Natural killer cell (primary cell): ENCODE results near the gene EFCAB6. TPM values are rescaled to one million over a fixed set of nuclear protein-coding genes. Genes with fewer than 3 reads are reported as not detected.

Experiments used
- ATAC-seq, 3 donors: fragments of 150-1000 bp in 2 of 3; fragments of 200-7000 bp in 1 of 3; cut with Tn5 transposase; 1 replicate in 1 of 3; 2 replicates in 2 of 3; pipeline ENCODE4 v1.10.0; 2021; ENCODE audit warnings: mild to moderate bottlenecking in 2 of 3, moderate library complexity in 2 of 3
- DNase-seq, 2 donors: peaks; one replicate each; pipeline versions ENCODE4 v3.0.0 to v3.0.0-alpha.2; 2013 to 2021; ENCODE audit warnings: mixed read lengths in 1 of 2
- H3K27ac ChIP-seq: one replicate; pipeline ENCODE4 v1.5.1; 2013; ENCODE audit warnings: mild to moderate bottlenecking, low read length
- H3K27me3 ChIP-seq: one replicate; pipeline ENCODE4 v1.6.1; 2013; ENCODE audit warnings: low read length; ENCODE audit not compliant: control insufficient read depth, insufficient read depth
- H3K36me3 ChIP-seq: one replicate; pipeline ENCODE4 v1.6.1; 2013; ENCODE audit warnings: low read length; ENCODE audit not compliant: control insufficient read depth, insufficient read depth
- H3K4me1 ChIP-seq: one replicate; pipeline ENCODE4 v1.6.1; 2013; ENCODE audit warnings: low read length; ENCODE audit not compliant: control insufficient read depth, insufficient read depth
- H3K4me3 ChIP-seq: one replicate; pipeline ENCODE4 v1.5.1; 2013; ENCODE audit warnings: low read length
- H3K9me3 ChIP-seq: one replicate; pipeline ENCODE4 v1.6.1; 2013; ENCODE audit warnings: low read length; ENCODE audit not compliant: control insufficient read depth, insufficient read depth
- H3K27ac Mint-ChIP-seq, 2 donors: one replicate each; pipeline ENCODE4 v1.8.0; 2022; ENCODE audit warnings: mild to moderate bottlenecking in 2 of 2, mixed read lengths in 2 of 2, moderate library complexity in 1 of 2
- H3K27me3 Mint-ChIP-seq, 2 donors: one replicate each; pipeline ENCODE4 v1.8.0; 2022; ENCODE audit warnings: low read depth in 2 of 2, mixed read lengths in 2 of 2
- H3K36me3 Mint-ChIP-seq: one replicate; pipeline ENCODE4 v1.8.0; 2022; ENCODE audit warnings: mixed read lengths
- H3K4me1 Mint-ChIP-seq, 2 donors: one replicate each; pipeline ENCODE4 v1.8.0; 2022; ENCODE audit warnings: mixed read lengths in 2 of 2
- H3K4me3 Mint-ChIP-seq: one replicate; pipeline ENCODE4 v1.8.0; 2022; ENCODE audit warnings: mild to moderate bottlenecking, moderate library complexity, mixed read lengths
- H3K9me3 Mint-ChIP-seq, 2 donors: one replicate each; pipeline ENCODE4 v1.8.0; 2022; ENCODE audit warnings: mixed read lengths in 2 of 2
- CTCF ChIP-seq: fragments of 200-600 bp; IDR thresholded peaks from one replicate; pipeline ENCODE4 v1.8.0; 2022; ENCODE audit warnings: antibody characterized with exemption
- WGBS: methylation state at CpG from one replicate; pipeline ENCODE4 v1.1.7; 2013; ENCODE audit warnings: missing lambda C conversion rate; ENCODE audit not compliant: insufficient coverage; 5-methylcytosine and 5-hydroxymethylcytosine counted together
- intact Hi-C: fragments of 100-400 bp; cut with micrococcal nuclease; formaldehyde crosslinking; loops from one replicate; pipeline ENCODE4 v1.14.2; 2022
- total RNA-seq, 4 donors: library from RNA; stranded (reverse); fragments of 120-200 nt in 1 of 4; gene quantifications; one replicate each; pipeline versions ENCODE4 v1.2.3 to v1.2.4, GENCODE V29; 2013 to 2022

The EFCAB6 gene
- total RNA-seq, 3 donors from 2014 or later (not counting 1 experiment from before 2014, with no cell fraction given): 0.23 to 0.35 (median 0.26) TPM

- Histone ChIP-seq H3K4me3 (no peak overlapping the region), H3K4me1 (no peaks in the 10 kb centered on the region), H3K36me3 (no peaks in the 10 kb centered on the region), H3K9me3 (no peaks in the 10 kb centered on the region), H3K27me3 (no peaks in the 10 kb centered on the region), H3K27ac (no peak overlapping the region)
- no peak overlapping the region for H3K4me3 Mint-ChIP-seq
- 80% methylated on average over 6 of the region's 6 CpGs for WGBS
- ATAC-seq (no peak), DNase-seq (no peak)
- TF ChIP-seq CTCF: no peak
- H3K4me1 Mint-ChIP-seq: no peaks in the 10 kb centered on the region
- no peaks in the 10 kb centered on the region for H3K36me3 Mint-ChIP-seq
- peaks cover 0 to 7% of the 10 kb centered on the region in 2 donors for H3K27me3 Mint-ChIP-seq
- H3K27ac Mint-ChIP-seq: no peak overlapping the region
- no peaks in the 10 kb centered on the region for H3K9me3 Mint-ChIP-seq
- intact Hi-C loops: no loop called here
Observed at GRCh38 chr22:43541022-43541421, 271.1 kb downstream of the EFCAB6 start.

- ATAC-seq: no peak
- Histone ChIP-seq H3K27me3 (no peaks in the 10 kb centered on the region), H3K4me3 (no peak overlapping the region), H3K4me1 (no peaks in the 10 kb centered on the region), H3K27ac (no peak overlapping the region), H3K9me3 (no peaks in the 10 kb centered on the region), H3K36me3 (no peaks in the 10 kb centered on the region)
- intact Hi-C loops: no loop called here
- Mint-ChIP-seq H3K9me3 (no peaks in the 10 kb centered on the region), H3K27ac (no peak overlapping the region), H3K4me1 (no peaks in the 10 kb centered on the region), H3K27me3 (peaks cover 0 to 7% of the 10 kb centered on the region in 2 donors), H3K4me3 (no peak overlapping the region), H3K36me3 (no peaks in the 10 kb centered on the region)
- DNase-seq: no peak
- WGBS: 90% methylated on average over 4 of the region's 4 CpGs
- no peak for TF ChIP-seq CTCF
Observed at GRCh38 chr22:43540529-43540923, 271.6 kb downstream of the EFCAB6 start.

GRCh38 chr22:43539572-43540528, 272.3 kb downstream of the EFCAB6 start:
- H3K27me3 Mint-ChIP-seq: peaks cover 0 to 7% of the 10 kb centered on the region in 2 donors
- Histone ChIP-seq H3K4me3 (no peak overlapping the region), H3K9me3 (no peaks in the 10 kb centered on the region), H3K36me3 (no peaks in the 10 kb centered on the region), H3K4me1 (no peaks in the 10 kb centered on the region), H3K27ac (no peak overlapping the region), H3K27me3 (no peaks in the 10 kb centered on the region)
- no peaks in the 10 kb centered on the region for H3K4me1 Mint-ChIP-seq
- no peaks in the 10 kb centered on the region for H3K36me3 Mint-ChIP-seq
- H3K27ac Mint-ChIP-seq: no peak overlapping the region
- intact Hi-C loops: no loop called here
- H3K4me3 Mint-ChIP-seq: no peak overlapping the region
- DNase-seq: no peak
- 87% methylated on average over 31 of the region's 31 CpGs for WGBS
- TF ChIP-seq CTCF: no peak
- no peaks in the 10 kb centered on the region for H3K9me3 Mint-ChIP-seq
- no peak for ATAC-seq
